ENCODE results near the gene AKAP8.

DNA sequence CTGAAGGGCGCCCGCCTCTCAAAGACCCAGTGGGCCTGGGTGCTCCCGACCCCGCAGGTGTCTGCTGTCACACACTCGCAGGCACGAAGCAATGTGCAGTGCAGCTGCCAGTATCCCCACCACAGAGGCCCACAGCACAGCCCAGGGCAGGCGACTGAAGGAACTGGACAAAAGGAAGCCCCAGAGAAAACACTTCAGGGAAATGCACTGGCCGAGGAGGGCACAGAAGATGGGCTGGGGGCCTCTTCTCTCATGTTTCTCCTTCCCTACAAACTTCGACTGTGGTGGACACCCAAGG is 10.0 kb downstream of the AKAP8 start:
- TF ChIP-seq, protein P1, sequence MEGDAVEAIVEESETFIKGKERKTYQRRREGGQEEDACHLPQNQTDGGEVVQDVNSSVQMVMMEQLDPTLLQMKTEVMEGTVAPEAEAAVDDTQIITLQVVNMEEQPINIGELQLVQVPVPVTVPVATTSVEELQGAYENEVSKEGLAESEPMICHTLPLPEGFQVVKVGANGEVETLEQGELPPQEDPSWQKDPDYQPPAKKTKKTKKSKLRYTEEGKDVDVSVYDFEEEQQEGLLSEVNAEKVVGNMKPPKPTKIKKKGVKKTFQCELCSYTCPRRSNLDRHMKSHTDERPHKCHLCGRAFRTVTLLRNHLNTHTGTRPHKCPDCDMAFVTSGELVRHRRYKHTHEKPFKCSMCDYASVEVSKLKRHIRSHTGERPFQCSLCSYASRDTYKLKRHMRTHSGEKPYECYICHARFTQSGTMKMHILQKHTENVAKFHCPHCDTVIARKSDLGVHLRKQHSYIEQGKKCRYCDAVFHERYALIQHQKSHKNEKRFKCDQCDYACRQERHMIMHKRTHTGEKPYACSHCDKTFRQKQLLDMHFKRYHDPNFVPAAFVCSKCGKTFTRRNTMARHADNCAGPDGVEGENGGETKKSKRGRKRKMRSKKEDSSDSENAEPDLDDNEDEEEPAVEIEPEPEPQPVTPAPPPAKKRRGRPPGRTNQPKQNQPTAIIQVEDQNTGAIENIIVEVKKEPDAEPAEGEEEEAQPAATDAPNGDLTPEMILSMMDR (IDR thresholded peaks at IDR 0.05): no peak
- TF ChIP-seq POLR2A (IDR thresholded peaks at IDR 0.05) (no peak), EP300 (IDR thresholded peaks at IDR 0.05) (no peak)

All from ovary (tissue), 3 donors.